ENCODE data around the gene HLCS. TPM values are rescaled to one million over a fixed set of nuclear protein-coding genes. Genes with fewer than 3 reads are reported as not detected.

Gene HLCS
- total and polyA plus RNA-seq, 2 of the 8 experiments (the other 6 are each of a cell fraction or from before 2014, with no cell fraction given), result 4.7 to 12.2 TPM

GRCh38 chr21:36988536-36988935 lies 22.1 kb upstream of the HLCS start (continued):
- TF ChIP-seq EP300 (IDR thresholded peaks at IDR 0.05; ENCODE audit: borderline replicate concordance in 1 of 2, low read depth in 2 of 2, low read length in 2 of 2) (no peak), RBBP5 (IDR thresholded peaks at IDR 0.05; ENCODE audit: borderline replicate concordance, low read depth, low read length) (no peak)

Measured in H1 (cell line).